K562 (cell line): ENCODE results near the gene PRSS22. TPM values are rescaled to one million over a fixed set of nuclear protein-coding genes. Genes with fewer than 3 reads are reported as not detected.
A peak's percentile ranks its signal among the peaks of the same experiment; 100 is the strongest.

Experiments used
- ETS2 ChIP-seq: IDR thresholded peaks from 2 replicates; pipeline ENCODE4 v1.6.1; 2016; ENCODE audit warnings: borderline replicate concordance, missing genetic modification characterization, mild to moderate bottlenecking, moderate library complexity, missing compliant biosample characterization; ENCODE audit not compliant: poor library complexity, severe bottlenecking
- FOXP4 ChIP-seq: sonication (generic); formaldehyde crosslinking; IDR thresholded peaks from 2 replicates; pipeline ENCODE4 v1.8.0; 2022; ENCODE audit warnings: mild to moderate bottlenecking, missing genetic modification reagents, borderline replicate concordance
- MYNN ChIP-seq, 2 experiments: sonication (generic); formaldehyde crosslinking in 1 of 2; IDR thresholded peaks; 2 replicates each; pipeline versions ENCODE4 v1.5.0 to v1.6.1; 2016 to 2020; ENCODE audit warnings: antibody characterized with exemption in 1 of 2, missing genetic modification reagents in 1 of 2
- NFE2 ChIP-seq: IDR thresholded peaks from 2 replicates; pipeline ENCODE4 v1.6.1; 2014; ENCODE audit warnings: antibody characterized with exemption, low read depth
- NR1H2 ChIP-seq: sonication (generic); formaldehyde crosslinking; IDR thresholded peaks from 2 replicates; pipeline ENCODE4 v1.4.0; 2020; ENCODE audit warnings: mild to moderate bottlenecking, missing genetic modification reagents
- POLR2AphosphoS5 ChIP-seq: IDR thresholded peaks from 2 replicates; pipeline ENCODE4 v1.6.1; 2011; ENCODE audit warnings: mild to moderate bottlenecking, low read depth, low read length, moderate library complexity; ENCODE audit not compliant: control insufficient read depth, insufficient read depth
- SIN3A ChIP-seq, 2 experiments: fragments of 150-350 bp in 1 of 2; IDR thresholded peaks; 2 replicates each; pipeline ENCODE4 v1.6.1; 2011 to 2016; ENCODE audit warnings: borderline replicate concordance in 2 of 2, low read depth in 2 of 2, low read length in 2 of 2, mild to moderate bottlenecking in 2 of 2, moderate library complexity in 2 of 2; ENCODE audit not compliant: control insufficient read depth in 1 of 2
- SMARCA5 ChIP-seq: fragments of 450-650 bp; IDR thresholded peaks from 2 replicates; pipeline ENCODE4 v1.6.1; 2016
- TCF7L2 ChIP-seq: fragments of 150-350 bp; IDR thresholded peaks from 2 replicates; pipeline ENCODE4 v1.6.1; 2016; ENCODE audit warnings: low read depth, mild to moderate bottlenecking, low read length, moderate library complexity
- ZNF655 ChIP-seq: fragments of 250-450 bp; sonication (Bioruptor Pico); IDR thresholded peaks from 2 replicates; pipeline ENCODE4 v1.5.0; 2021
- ZNF778 ChIP-seq: fragments of 450-650 bp; formaldehyde crosslinking; IDR thresholded peaks from 2 replicates; pipeline ENCODE4 v1.4.0; 2020; ENCODE audit warnings: mild to moderate bottlenecking, moderate library complexity
- polyA plus RNA-seq, 8 experiments: library from polyadenylated mRNA; depleted of rRNA in 4 of 8; stranded (reverse) in 5 of 8; unstranded in 3 of 8; fragments of >200 nt; fragmentation: Nextera tagmentation in 2 of 8; fragmentation: Illumina TruSeq in 1 of 8; extraction: Ambion mirVana in 2 of 8; extraction: Trizol in 1 of 8; gene quantifications; 2 replicates each; pipeline versions ENCODE4 v1.2.1 to v1.2.3, GENCODE V29; 2011 to 2014; ENCODE audit warnings: inconsistent platforms in 1 of 8, missing spikeins in 1 of 8
- total RNA-seq, 7 experiments: library from RNA; depleted of rRNA in 6 of 7; stranded (reverse); fragments of >200 nt in 6 of 7; fragmentation: Illumina TruSeq in 2 of 7; extraction: Trizol in 2 of 7; gene quantifications; 2 replicates each; pipeline versions ENCODE4 v1.2.1 to v1.2.3, GENCODE V29; 2011 to 2021; ENCODE audit warnings: low replicate concordance in 1 of 7
- TF ChIP-seq, protein P1 (sequence below), 3 experiments: fragments of 200-800 bp in 1 of 3; fragments of 250-450 bp in 1 of 3; fragments of 450-650 bp in 1 of 3; sonication (Bioruptor Pico) in 1 of 3; sonication (Bioruptor generic) in 1 of 3; formaldehyde crosslinking in 1 of 3; IDR thresholded peaks; 2 replicates each; pipeline versions ENCODE4 v1.6.1 to v1.8.0; 2016 to 2022; ENCODE audit warnings: mild to moderate bottlenecking in 2 of 3, missing genetic modification characterization in 2 of 3, missing compliant biosample characterization in 1 of 3, moderate library complexity in 1 of 3
- TF ChIP-seq, protein P2 (sequence below): fragments of 450-650 bp; formaldehyde crosslinking; IDR thresholded peaks from 2 replicates; pipeline ENCODE4 v1.4.0; 2020; ENCODE audit warnings: mild to moderate bottlenecking, moderate library complexity
- TF ChIP-seq, protein P3 (sequence below): fragments of 450-650 bp; IDR thresholded peaks from 2 replicates; pipeline ENCODE4 v1.6.1; 2016; ENCODE audit warnings: missing biosample characterization, missing genetic modification characterization
- TF ChIP-seq, protein P4 (sequence below): fragments of 250-450 bp; sonication (Bioruptor Pico); IDR thresholded peaks from 2 replicates; pipeline ENCODE4 v1.8.0; 2021; ENCODE audit warnings: borderline replicate concordance, mild to moderate bottlenecking, moderate library complexity; ENCODE audit not compliant: poor library complexity, severe bottlenecking

PRSS22 gene
- total and polyA plus RNA-seq, 9 of the 15 experiments (the other 6 are each of a cell fraction or from before 2014, with no cell fraction given) = 0.13 to 0.42 TPM; not detected in 7

GRCh38 chr16:2860826-2861567 lies 3.0 kb upstream of the PRSS22 start (continued):
- TF ChIP-seq, protein P1, sequence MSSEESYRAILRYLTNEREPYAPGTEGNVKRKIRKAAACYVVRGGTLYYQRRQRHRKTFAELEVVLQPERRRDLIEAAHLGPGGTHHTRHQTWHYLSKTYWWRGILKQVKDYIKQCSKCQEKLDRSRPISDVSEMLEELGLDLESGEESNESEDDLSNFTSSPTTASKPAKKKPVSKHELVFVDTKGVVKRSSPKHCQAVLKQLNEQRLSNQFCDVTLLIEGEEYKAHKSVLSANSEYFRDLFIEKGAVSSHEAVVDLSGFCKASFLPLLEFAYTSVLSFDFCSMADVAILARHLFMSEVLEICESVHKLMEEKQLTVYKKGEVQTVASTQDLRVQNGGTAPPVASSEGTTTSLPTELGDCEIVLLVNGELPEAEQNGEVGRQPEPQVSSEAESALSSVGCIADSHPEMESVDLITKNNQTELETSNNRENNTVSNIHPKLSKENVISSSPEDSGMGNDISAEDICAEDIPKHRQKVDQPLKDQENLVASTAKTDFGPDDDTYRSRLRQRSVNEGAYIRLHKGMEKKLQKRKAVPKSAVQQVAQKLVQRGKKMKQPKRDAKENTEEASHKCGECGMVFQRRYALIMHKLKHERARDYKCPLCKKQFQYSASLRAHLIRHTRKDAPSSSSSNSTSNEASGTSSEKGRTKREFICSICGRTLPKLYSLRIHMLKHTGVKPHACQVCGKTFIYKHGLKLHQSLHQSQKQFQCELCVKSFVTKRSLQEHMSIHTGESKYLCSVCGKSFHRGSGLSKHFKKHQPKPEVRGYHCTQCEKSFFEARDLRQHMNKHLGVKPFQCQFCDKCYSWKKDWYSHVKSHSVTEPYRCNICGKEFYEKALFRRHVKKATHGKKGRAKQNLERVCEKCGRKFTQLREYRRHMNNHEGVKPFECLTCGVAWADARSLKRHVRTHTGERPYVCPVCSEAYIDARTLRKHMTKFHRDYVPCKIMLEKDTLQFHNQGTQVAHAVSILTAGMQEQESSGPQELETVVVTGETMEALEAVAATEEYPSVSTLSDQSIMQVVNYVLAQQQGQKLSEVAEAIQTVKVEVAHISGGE (CRISPR knock-in tag; IDR thresholded peaks at IDR 0.05) = no peak
- TF ChIP-seq, protein P2, sequence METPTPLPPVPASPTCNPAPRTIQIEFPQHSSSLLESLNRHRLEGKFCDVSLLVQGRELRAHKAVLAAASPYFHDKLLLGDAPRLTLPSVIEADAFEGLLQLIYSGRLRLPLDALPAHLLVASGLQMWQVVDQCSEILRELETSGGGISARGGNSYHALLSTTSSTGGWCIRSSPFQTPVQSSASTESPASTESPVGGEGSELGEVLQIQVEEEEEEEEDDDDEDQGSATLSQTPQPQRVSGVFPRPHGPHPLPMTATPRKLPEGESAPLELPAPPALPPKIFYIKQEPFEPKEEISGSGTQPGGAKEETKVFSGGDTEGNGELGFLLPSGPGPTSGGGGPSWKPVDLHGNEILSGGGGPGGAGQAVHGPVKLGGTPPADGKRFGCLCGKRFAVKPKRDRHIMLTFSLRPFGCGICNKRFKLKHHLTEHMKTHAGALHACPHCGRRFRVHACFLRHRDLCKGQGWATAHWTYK = no peak
- no peak for TF ChIP-seq ZNF778 (CRISPR knock-in tag)
- TF ChIP-seq NFE2 = no peak
- TF ChIP-seq NR1H2 (CRISPR knock-in tag) = no peak
- TF ChIP-seq POLR2AphosphoS5 = no peak
- TF ChIP-seq, protein P3, sequence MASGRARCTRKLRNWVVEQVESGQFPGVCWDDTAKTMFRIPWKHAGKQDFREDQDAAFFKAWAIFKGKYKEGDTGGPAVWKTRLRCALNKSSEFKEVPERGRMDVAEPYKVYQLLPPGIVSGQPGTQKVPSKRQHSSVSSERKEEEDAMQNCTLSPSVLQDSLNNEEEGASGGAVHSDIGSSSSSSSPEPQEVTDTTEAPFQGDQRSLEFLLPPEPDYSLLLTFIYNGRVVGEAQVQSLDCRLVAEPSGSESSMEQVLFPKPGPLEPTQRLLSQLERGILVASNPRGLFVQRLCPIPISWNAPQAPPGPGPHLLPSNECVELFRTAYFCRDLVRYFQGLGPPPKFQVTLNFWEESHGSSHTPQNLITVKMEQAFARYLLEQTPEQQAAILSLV (tag) = no peak
- no peak for TF ChIP-seq TCF7L2
- 0 out of 2 replicates have a peak, but pooled peaks have one; percentile 49 for TF ChIP-seq FOXP4
- no peak for TF ChIP-seq SMARCA5
- no peak for TF ChIP-seq ETS2
- no peak for TF ChIP-seq MYNN (IDR thresholded peaks at IDR 0.05)
- TF ChIP-seq MYNN (CRISPR knock-in tag; IDR thresholded peaks at IDR 0.05) = no peak
- TF ChIP-seq ZNF655 (CRISPR knock-in tag) = no peak
- TF ChIP-seq SIN3A (IDR thresholded peaks at IDR 0.05; ENCODE audit: borderline replicate concordance in 2 of 2, control insufficient read depth in 1 of 2, low read depth in 2 of 2, low read length in 2 of 2) = no peak
- TF ChIP-seq, protein P4, sequence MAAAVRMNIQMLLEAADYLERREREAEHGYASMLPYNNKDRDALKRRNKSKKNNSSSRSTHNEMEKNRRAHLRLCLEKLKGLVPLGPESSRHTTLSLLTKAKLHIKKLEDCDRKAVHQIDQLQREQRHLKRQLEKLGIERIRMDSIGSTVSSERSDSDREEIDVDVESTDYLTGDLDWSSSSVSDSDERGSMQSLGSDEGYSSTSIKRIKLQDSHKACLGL = no peak
